Measurements from ENCODE around the gene COX7B2.

GRCh38 chr4:46894826-46895225, 14.2 kb downstream of the COX7B2 start:
- TF ChIP-seq POLR2A (IDR thresholded peaks at IDR 0.05) (no peak), CTCF (IDR thresholded peaks at IDR 0.05) (no peak)
